Naive thymus-derived CD4-positive, alpha-beta T cell (primary cell): ENCODE measurements around the gene ETNK2. TPM values are rescaled to one million over a fixed set of nuclear protein-coding genes. Genes with fewer than 3 reads are reported as not detected.
A peak's percentile ranks its signal among the peaks of the same experiment; 100 is the strongest.

ENCODE experiments used
- ATAC-seq: fragments of 150-1000 bp; cut with Tn5 transposase; 2 replicates; pipeline ENCODE4 v1.10.0; 2021; ENCODE audit warnings: mild to moderate bottlenecking, moderate library complexity
- CTCF ChIA-PET: fragments of 350-600 bp; sonication (Branson Sonifier 250); formaldehyde crosslinking; loops from one replicate; lab custom pipeline; 2021; ENCODE audit warnings: antibody characterized with exemption; lab: Charles Lee
- POLR2A ChIA-PET: fragments of 350-600 bp; sonication (Branson Sonifier 250); formaldehyde crosslinking; loops from one replicate; lab custom pipeline; 2021; ENCODE audit warnings: antibody characterized with exemption, inconsistent platforms; lab: Charles Lee
- DNase-seq, 9 donors: peaks; one replicate each; pipeline versions ENCODE4 v3.0.0 to v3.0.0-alpha.2; 2020 to 2022; ENCODE audit warnings: mixed read lengths in 1 of 9
- H3K27ac ChIP-seq: one replicate; pipeline ENCODE4 v1.7.0; 2013; ENCODE audit warnings: mild to moderate bottlenecking, low read depth, low read length, moderate library complexity
- H3K27me3 ChIP-seq, 2 donors: one replicate each; pipeline ENCODE4 v1.7.0; 2013; ENCODE audit warnings: low read length in 2 of 2, mild to moderate bottlenecking in 2 of 2, moderate library complexity in 2 of 2; ENCODE audit not compliant: control insufficient read depth in 2 of 2, insufficient read depth in 2 of 2
- H3K36me3 ChIP-seq, 3 experiments: 1 replicate in 2 of 3; 2 replicates in 1 of 3; pipeline ENCODE4 v1.7.0; 2013; ENCODE audit warnings: low read length in 3 of 3, mild to moderate bottlenecking in 3 of 3, moderate library complexity in 1 of 3; ENCODE audit not compliant: insufficient read depth in 3 of 3, control insufficient read depth in 2 of 3
- H3K4me1 ChIP-seq, 2 donors: one replicate each; pipeline ENCODE4 v1.7.0; 2013; ENCODE audit warnings: low read length in 2 of 2, mild to moderate bottlenecking in 2 of 2, moderate library complexity in 1 of 2; ENCODE audit not compliant: control insufficient read depth in 2 of 2, insufficient read depth in 2 of 2
- H3K4me3 ChIP-seq: 2 replicates; pipeline ENCODE4 v1.7.0; 2013; ENCODE audit warnings: mild to moderate bottlenecking, low read length
- H3K9me3 ChIP-seq, 3 experiments: 1 replicate in 2 of 3; 2 replicates in 1 of 3; pipeline ENCODE4 v1.7.0; 2013; ENCODE audit warnings: low read length in 3 of 3; ENCODE audit not compliant: control insufficient read depth in 2 of 3
- H3K27ac Mint-ChIP-seq, 9 donors: one replicate each; pipeline ENCODE4 v1.8.0; 2020 to 2022; ENCODE audit warnings: mixed read lengths in 9 of 9, mild to moderate bottlenecking in 8 of 9, moderate library complexity in 5 of 9, inconsistent platforms in 2 of 9
- H3K27me3 Mint-ChIP-seq, 5 donors: one replicate each; pipeline ENCODE4 v1.8.0; 2021 to 2022; ENCODE audit warnings: mixed read lengths in 5 of 5, mild to moderate bottlenecking in 1 of 5
- H3K36me3 Mint-ChIP-seq, 5 donors: one replicate each; pipeline ENCODE4 v1.8.0; 2020 to 2022; ENCODE audit warnings: mixed read lengths in 5 of 5, mild to moderate bottlenecking in 3 of 5, inconsistent platforms in 1 of 5
- H3K4me1 Mint-ChIP-seq, 7 donors: one replicate each; pipeline ENCODE4 v1.8.0; 2020 to 2022; ENCODE audit warnings: mixed read lengths in 7 of 7, mild to moderate bottlenecking in 3 of 7, inconsistent platforms in 1 of 7
- H3K4me3 Mint-ChIP-seq, 10 donors: one replicate each; pipeline ENCODE4 v1.8.0; 2020 to 2022; ENCODE audit warnings: mild to moderate bottlenecking in 10 of 10, mixed read lengths in 10 of 10, moderate library complexity in 6 of 10, inconsistent platforms in 2 of 10
- H3K9me3 Mint-ChIP-seq, 11 donors: one replicate each; pipeline ENCODE4 v1.8.0; 2020 to 2022; ENCODE audit warnings: mixed read lengths in 11 of 11, mild to moderate bottlenecking in 4 of 11, inconsistent platforms in 1 of 11, moderate library complexity in 1 of 11
- intact Hi-C, 2 donors: fragments of 100-400 bp; cut with micrococcal nuclease; formaldehyde crosslinking; loops; one replicate each; pipeline ENCODE4 v1.15.1; 2023
- polyA plus RNA-seq, 2 donors: library from polyadenylated mRNA; unstranded; fragments of 300-500 nt; fragmentation: Illumina TruSeq; gene quantifications; one replicate each; pipeline ENCODE4 v1.2.3, GENCODE V29; 2021
- total RNA-seq, 6 experiments: library from RNA in 5 of 6; stranded (reverse) in 5 of 6; gene quantifications; 1 replicate in 5 of 6; 2 replicates in 1 of 6; pipeline ENCODE4 v1.2.3 and lab custom pipeline; 2021 to 2026

ETNK2 gene
- total and polyA plus RNA-seq, 7 experiments from 2014 or later = 0.17 to 16.9 (median 4.4) TPM

DNA sequence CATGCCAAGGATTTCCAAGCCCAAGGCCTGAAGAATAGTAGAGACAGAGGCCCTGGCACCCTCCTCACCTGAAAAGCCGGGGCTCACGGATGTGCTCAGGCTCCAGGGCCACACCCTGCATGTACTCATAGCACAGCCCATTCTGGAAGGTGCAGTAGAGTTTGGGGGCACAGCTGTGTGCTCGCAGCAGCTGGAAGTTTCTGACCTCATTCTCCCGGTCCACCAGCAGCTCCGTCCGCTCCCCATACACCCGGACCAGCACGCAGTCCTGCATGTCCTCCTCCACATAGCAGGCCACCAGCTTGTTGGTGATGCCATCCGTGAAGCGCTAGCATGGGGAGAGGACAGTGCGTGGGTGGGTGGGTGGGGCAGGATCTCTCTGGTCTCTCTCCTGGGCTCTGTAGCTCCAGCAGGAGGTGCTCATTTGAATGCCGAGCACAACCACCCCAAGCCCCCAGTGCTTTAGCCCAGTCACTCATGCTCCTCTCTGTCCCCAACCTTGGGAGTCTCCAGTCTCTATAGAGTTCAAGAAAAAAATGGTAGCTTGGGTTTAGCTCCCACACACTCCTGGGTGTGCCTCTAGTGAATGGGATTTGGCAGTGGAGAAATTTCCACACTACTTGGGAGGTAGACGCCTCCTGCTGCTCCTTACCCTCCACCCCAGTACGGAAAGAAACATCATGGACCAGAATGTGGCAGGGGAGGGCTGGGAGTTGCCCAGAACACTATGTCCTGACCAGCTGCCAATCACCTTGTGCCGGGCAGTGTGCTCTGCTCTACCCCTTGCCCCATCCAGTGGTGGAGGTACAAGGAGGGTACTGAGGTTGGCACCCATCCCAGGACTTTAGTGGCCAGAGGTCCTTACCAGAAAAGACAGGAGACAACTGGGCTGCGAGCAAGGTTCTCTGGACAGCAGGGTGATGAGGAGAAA, 1.9 kb downstream of the ETNK2 start:
- Mint-ChIP-seq H3K27me3 (peaks cover 0 to 35% (median 0%) of the 10 kb centered on the region in 5 donors), H3K36me3 (peaks cover 0 to under 1% (median 0%) of the 10 kb centered on the region in 5 donors), H3K9me3 (no peaks in the 10 kb centered on the region), H3K4me3 (peak overlapping the region; percentile 36 to 82 (median 70)), H3K27ac (peak overlapping the region in 5 of 9 donors; percentile 2 to 82 (median 34)), H3K4me1 (peaks cover 2 to 17% (median 9%) of the 10 kb centered on the region in 7 donors)
- ATAC-seq = no peak
- Histone ChIP-seq H3K36me3 (peaks cover 0 to 5% (median 0%) of the 10 kb centered on the region in 3 experiments), H3K4me3 (no peak overlapping the region), H3K27ac (no peak overlapping the region), H3K27me3 (no peaks in the 10 kb centered on the region), H3K9me3 (no peaks in the 10 kb centered on the region), H3K4me1 (peaks cover 4% of the 10 kb centered on the region in 2 donors)
- CTCF ChIA-PET = interaction anchor here (0.7 kb wide), 1 partner anchor 625 kb away, joined by 3 read pairs; no protein-coding TSS in a partner anchor
- POLR2A ChIA-PET = no interaction called here
- intact Hi-C loops = no loop called here
- no peak for DNase-seq

- peaks cover 0 to 5% (median 0%) of the 10 kb centered on the region in 3 experiments for H3K36me3 ChIP-seq
- H3K4me3 Mint-ChIP-seq = peak overlapping the region in 3 of 10 donors; percentile 2 to 53 (median 21)
- CTCF ChIA-PET = interaction anchor here (0.7 kb wide), 1 partner anchor 626 kb away, joined by 3 read pairs; no protein-coding TSS in a partner anchor
- peaks cover 2 to 17% (median 9%) of the 10 kb centered on the region in 7 donors for H3K4me1 Mint-ChIP-seq
- no peaks in the 10 kb centered on the region for H3K9me3 Mint-ChIP-seq
- H3K27ac Mint-ChIP-seq = peak overlapping the region in 2 of 9 donors; percentile 2 to 32
- intact Hi-C loops = no loop called here
- H3K4me1 ChIP-seq = peaks cover 4% of the 10 kb centered on the region in 2 donors
- no peak for DNase-seq
- H3K27ac ChIP-seq = no peak overlapping the region
- peaks cover 0 to 32% (median 0%) of the 10 kb centered on the region in 5 donors for H3K27me3 Mint-ChIP-seq
- no peak overlapping the region for H3K4me3 ChIP-seq
- no peak for ATAC-seq
- no peaks in the 10 kb centered on the region for H3K9me3 ChIP-seq
- H3K36me3 Mint-ChIP-seq = peaks cover 0 to 7% (median 0%) of the 10 kb centered on the region in 5 donors
- POLR2A ChIA-PET = no interaction called here
- H3K27me3 ChIP-seq = no peaks in the 10 kb centered on the region
Measured at GRCh38 chr1:204149107-204149506, 2.7 kb downstream of the ETNK2 start.

- CTCF ChIA-PET = no interaction called here
- H3K4me3 Mint-ChIP-seq = no peak overlapping the region
- peaks cover 0 to 7% (median 0%) of the 10 kb centered on the region in 5 donors for H3K36me3 Mint-ChIP-seq
- no peaks in the 10 kb centered on the region for H3K9me3 ChIP-seq
- no peak for ATAC-seq
- peaks cover 0 to 5% (median 0%) of the 10 kb centered on the region in 3 experiments for H3K36me3 ChIP-seq
- DNase-seq = no peak
- no peak overlapping the region for H3K4me3 ChIP-seq
- no peaks in the 10 kb centered on the region for H3K9me3 Mint-ChIP-seq
- H3K27ac Mint-ChIP-seq = peak overlapping the region in 1 of 9 donors; percentile 54
- peaks cover 0 to 23% (median 0%) of the 10 kb centered on the region in 5 donors for H3K27me3 Mint-ChIP-seq
- intact Hi-C loops = no loop called here
- H3K4me1 Mint-ChIP-seq = peaks cover 2 to 15% (median 8%) of the 10 kb centered on the region in 7 donors
- peaks cover 4% of the 10 kb centered on the region in 2 donors for H3K4me1 ChIP-seq
- POLR2A ChIA-PET = no interaction called here
- H3K27me3 ChIP-seq = no peaks in the 10 kb centered on the region
- H3K27ac ChIP-seq = no peak overlapping the region
Measured at GRCh38 chr1:204147406-204148383, 4.1 kb downstream of the ETNK2 start.

GRCh38 chr1:204146965-204147364, 4.9 kb downstream of the ETNK2 start:
- peaks cover 0 to 17% (median 0%) of the 10 kb centered on the region in 5 donors for H3K27me3 Mint-ChIP-seq
- intact Hi-C loops = no loop called here
- H3K4me3 Mint-ChIP-seq = no peak overlapping the region
- H3K27ac Mint-ChIP-seq = peak overlapping the region in 1 of 9 donors; percentile 54
- H3K36me3 ChIP-seq = peaks cover 0 to 5% (median 0%) of the 10 kb centered on the region in 3 experiments
- H3K27ac ChIP-seq = no peak overlapping the region
- H3K36me3 Mint-ChIP-seq = peaks cover 0 to 10% (median 0%) of the 10 kb centered on the region in 5 donors
- POLR2A ChIA-PET = no interaction called here
- no peaks in the 10 kb centered on the region for H3K9me3 ChIP-seq
- CTCF ChIA-PET = no interaction called here
- H3K27me3 ChIP-seq = no peaks in the 10 kb centered on the region
- DNase-seq = no peak
- no peak overlapping the region for H3K4me3 ChIP-seq
- H3K9me3 Mint-ChIP-seq = no peaks in the 10 kb centered on the region
- H3K4me1 ChIP-seq = no peaks in the 10 kb centered on the region
- H3K4me1 Mint-ChIP-seq = peaks cover 2 to 13% (median 8%) of the 10 kb centered on the region in 7 donors
- no peak for ATAC-seq

DNA sequence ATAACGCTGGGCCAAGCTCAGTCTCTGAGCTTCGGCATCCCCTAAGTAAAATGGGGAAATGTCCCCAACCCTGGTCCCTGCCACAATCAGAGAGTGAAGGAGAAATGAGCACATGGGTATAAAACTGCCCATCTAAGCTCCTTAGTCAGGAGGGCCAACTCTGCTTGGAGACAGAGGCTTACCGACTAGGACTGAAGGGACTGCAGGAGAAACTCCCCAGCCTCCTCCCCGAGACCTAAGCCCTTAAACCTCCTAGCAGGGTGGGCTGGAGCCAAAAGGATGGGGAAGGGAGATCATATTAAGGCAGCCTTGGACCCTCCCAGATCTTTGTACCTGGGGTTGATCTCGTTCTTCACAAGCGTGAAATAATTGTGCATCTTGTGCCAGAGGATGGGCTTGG, 5.5 kb downstream of the ETNK2 start:
- Mint-ChIP-seq H3K4me1 (peaks cover 2 to 13% (median 8%) of the 10 kb centered on the region in 7 donors), H3K36me3 (peaks cover 0 to 10% (median 0%) of the 10 kb centered on the region in 5 donors), H3K27me3 (peaks cover 0 to 17% (median 0%) of the 10 kb centered on the region in 5 donors), H3K4me3 (no peak overlapping the region), H3K27ac (peak overlapping the region in 1 of 9 donors; percentile 62), H3K9me3 (no peaks in the 10 kb centered on the region)
- Histone ChIP-seq H3K4me3 (no peak overlapping the region), H3K4me1 (no peaks in the 10 kb centered on the region), H3K36me3 (peaks cover 0 to under 1% (median 0%) of the 10 kb centered on the region in 3 experiments), H3K27me3 (no peaks in the 10 kb centered on the region), H3K27ac (no peak overlapping the region), H3K9me3 (no peaks in the 10 kb centered on the region)
- POLR2A ChIA-PET = no interaction called here
- DNase-seq = no peak
- CTCF ChIA-PET = no interaction called here
- intact Hi-C loops = no loop called here
- ATAC-seq = no peak

DNA sequence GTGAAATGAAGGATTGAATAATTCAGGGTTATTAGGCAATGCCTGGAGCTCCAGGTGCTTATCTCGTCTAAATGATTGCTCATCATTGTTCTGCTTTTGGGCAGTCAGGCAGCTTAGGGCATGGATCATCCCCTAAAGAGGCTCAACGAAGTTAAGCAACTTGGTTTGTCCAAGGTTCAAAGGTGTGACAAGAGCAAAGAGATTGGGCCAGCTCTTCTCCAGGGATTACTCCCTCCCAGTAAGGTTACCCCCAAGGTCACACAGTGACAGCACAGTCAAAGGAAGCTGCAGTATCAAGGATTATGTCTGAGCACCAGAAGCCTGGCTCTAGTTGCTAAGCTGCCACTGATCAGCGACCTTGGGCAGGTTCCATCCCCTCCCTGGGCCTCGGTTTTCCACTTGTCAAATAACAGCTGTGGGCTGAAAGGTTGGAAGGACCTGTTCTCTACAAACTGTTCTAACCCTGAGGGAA, 6.8 kb downstream of the ETNK2 start:
- Histone ChIP-seq H3K9me3 (no peaks in the 10 kb centered on the region), H3K4me3 (no peak overlapping the region), H3K27me3 (no peaks in the 10 kb centered on the region), H3K36me3 (no peaks in the 10 kb centered on the region), H3K4me1 (no peaks in the 10 kb centered on the region), H3K27ac (no peak overlapping the region)
- H3K4me3 Mint-ChIP-seq = no peak overlapping the region
- peaks cover 0 to 7% (median 0%) of the 10 kb centered on the region in 5 donors for H3K27me3 Mint-ChIP-seq
- no peak overlapping the region for H3K27ac Mint-ChIP-seq
- no peaks in the 10 kb centered on the region for H3K9me3 Mint-ChIP-seq
- H3K36me3 Mint-ChIP-seq = peaks cover 0 to 17% (median 3%) of the 10 kb centered on the region in 5 donors
- DNase-seq = no peak
- POLR2A ChIA-PET = no interaction called here
- CTCF ChIA-PET = no interaction called here
- intact Hi-C loops = no loop called here
- H3K4me1 Mint-ChIP-seq = peaks cover 0 to 8% (median 3%) of the 10 kb centered on the region in 7 donors
- ATAC-seq = no peak
